ENCODE measurements around the gene OR10D3. TPM values are rescaled to one million over a fixed set of nuclear protein-coding genes. Genes with fewer than 3 reads are reported as not detected.

Gene OR10D3
- total and polyA plus RNA-seq, 2 of the 8 experiments (the other 6 are each of a cell fraction or from before 2014, with no cell fraction given), result not detected

DNA sequence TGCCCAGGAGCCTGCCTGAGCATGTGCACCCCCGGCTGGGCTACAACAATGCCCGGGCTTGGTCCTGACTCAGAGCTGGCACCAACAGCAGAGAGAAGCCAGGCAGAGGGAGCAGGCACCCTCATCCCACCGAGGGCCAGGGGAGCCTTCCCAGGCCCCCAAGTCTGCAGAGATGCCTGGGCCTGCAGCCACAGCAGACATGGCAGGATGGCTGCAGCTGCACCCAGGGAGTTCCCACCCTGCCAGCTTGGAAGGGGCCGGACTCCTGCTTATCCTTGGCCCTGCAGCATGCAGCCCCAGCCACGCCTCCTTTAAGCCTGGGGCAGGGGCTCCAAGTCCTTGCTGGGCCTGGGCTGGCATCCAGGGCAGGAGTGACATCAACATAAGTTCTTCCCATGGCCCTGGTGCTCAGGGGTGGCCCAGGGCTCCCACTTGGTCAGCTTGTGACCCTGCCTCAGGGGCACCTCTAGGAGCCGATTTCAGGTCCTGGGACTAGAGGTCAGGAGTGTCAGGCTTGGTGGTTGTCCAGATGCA lies 26.7 kb downstream of the OR10D3 start (continued):
- TF ChIP-seq, protein P1, sequence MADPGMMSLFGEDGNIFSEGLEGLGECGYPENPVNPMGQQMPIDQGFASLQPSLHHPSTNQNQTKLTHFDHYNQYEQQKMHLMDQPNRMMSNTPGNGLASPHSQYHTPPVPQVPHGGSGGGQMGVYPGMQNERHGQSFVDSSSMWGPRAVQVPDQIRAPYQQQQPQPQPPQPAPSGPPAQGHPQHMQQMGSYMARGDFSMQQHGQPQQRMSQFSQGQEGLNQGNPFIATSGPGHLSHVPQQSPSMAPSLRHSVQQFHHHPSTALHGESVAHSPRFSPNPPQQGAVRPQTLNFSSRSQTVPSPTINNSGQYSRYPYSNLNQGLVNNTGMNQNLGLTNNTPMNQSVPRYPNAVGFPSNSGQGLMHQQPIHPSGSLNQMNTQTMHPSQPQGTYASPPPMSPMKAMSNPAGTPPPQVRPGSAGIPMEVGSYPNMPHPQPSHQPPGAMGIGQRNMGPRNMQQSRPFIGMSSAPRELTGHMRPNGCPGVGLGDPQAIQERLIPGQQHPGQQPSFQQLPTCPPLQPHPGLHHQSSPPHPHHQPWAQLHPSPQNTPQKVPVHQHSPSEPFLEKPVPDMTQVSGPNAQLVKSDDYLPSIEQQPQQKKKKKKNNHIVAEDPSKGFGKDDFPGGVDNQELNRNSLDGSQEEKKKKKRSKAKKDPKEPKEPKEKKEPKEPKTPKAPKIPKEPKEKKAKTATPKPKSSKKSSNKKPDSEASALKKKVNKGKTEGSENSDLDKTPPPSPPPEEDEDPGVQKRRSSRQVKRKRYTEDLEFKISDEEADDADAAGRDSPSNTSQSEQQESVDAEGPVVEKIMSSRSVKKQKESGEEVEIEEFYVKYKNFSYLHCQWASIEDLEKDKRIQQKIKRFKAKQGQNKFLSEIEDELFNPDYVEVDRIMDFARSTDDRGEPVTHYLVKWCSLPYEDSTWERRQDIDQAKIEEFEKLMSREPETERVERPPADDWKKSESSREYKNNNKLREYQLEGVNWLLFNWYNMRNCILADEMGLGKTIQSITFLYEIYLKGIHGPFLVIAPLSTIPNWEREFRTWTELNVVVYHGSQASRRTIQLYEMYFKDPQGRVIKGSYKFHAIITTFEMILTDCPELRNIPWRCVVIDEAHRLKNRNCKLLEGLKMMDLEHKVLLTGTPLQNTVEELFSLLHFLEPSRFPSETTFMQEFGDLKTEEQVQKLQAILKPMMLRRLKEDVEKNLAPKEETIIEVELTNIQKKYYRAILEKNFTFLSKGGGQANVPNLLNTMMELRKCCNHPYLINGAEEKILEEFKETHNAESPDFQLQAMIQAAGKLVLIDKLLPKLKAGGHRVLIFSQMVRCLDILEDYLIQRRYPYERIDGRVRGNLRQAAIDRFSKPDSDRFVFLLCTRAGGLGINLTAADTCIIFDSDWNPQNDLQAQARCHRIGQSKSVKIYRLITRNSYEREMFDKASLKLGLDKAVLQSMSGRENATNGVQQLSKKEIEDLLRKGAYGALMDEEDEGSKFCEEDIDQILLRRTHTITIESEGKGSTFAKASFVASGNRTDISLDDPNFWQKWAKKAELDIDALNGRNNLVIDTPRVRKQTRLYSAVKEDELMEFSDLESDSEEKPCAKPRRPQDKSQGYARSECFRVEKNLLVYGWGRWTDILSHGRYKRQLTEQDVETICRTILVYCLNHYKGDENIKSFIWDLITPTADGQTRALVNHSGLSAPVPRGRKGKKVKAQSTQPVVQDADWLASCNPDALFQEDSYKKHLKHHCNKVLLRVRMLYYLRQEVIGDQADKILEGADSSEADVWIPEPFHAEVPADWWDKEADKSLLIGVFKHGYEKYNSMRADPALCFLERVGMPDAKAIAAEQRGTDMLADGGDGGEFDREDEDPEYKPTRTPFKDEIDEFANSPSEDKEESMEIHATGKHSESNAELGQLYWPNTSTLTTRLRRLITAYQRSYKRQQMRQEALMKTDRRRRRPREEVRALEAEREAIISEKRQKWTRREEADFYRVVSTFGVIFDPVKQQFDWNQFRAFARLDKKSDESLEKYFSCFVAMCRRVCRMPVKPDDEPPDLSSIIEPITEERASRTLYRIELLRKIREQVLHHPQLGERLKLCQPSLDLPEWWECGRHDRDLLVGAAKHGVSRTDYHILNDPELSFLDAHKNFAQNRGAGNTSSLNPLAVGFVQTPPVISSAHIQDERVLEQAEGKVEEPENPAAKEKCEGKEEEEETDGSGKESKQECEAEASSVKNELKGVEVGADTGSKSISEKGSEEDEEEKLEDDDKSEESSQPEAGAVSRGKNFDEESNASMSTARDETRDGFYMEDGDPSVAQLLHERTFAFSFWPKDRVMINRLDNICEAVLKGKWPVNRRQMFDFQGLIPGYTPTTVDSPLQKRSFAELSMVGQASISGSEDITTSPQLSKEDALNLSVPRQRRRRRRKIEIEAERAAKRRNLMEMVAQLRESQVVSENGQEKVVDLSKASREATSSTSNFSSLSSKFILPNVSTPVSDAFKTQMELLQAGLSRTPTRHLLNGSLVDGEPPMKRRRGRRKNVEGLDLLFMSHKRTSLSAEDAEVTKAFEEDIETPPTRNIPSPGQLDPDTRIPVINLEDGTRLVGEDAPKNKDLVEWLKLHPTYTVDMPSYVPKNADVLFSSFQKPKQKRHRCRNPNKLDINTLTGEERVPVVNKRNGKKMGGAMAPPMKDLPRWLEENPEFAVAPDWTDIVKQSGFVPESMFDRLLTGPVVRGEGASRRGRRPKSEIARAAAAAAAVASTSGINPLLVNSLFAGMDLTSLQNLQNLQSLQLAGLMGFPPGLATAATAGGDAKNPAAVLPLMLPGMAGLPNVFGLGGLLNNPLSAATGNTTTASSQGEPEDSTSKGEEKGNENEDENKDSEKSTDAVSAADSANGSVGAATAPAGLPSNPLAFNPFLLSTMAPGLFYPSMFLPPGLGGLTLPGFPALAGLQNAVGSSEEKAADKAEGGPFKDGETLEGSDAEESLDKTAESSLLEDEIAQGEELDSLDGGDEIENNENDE (IDR thresholded peaks at IDR 0.05; ENCODE audit: insufficient replicate concordance, low read length), result no peak
- no peak for TF ChIP-seq CBX5 (IDR thresholded peaks at IDR 0.05; ENCODE audit: low read depth, low read length)
- TF ChIP-seq JUND (IDR thresholded peaks at IDR 0.05; ENCODE audit: low read length), result no peak
- no peak for TF ChIP-seq CHD1 (IDR thresholded peaks at IDR 0.05; ENCODE audit: low read depth, low read length)
- no peak for TF ChIP-seq EGR1 (IDR thresholded peaks at IDR 0.05; ENCODE audit: borderline replicate concordance, low read depth, low read length)
- no peak for TF ChIP-seq KDM1A (IDR thresholded peaks at IDR 0.05; ENCODE audit: borderline replicate concordance, low read length)
- no peak for TF ChIP-seq TBP (IDR thresholded peaks at IDR 0.05; ENCODE audit: low read depth, low read length)
- no peak for TF ChIP-seq TAF7 (optimal IDR thresholded peaks at IDR 0.05; ENCODE audit: borderline replicate concordance, low read depth, low read length)
- TF ChIP-seq, protein P2, sequence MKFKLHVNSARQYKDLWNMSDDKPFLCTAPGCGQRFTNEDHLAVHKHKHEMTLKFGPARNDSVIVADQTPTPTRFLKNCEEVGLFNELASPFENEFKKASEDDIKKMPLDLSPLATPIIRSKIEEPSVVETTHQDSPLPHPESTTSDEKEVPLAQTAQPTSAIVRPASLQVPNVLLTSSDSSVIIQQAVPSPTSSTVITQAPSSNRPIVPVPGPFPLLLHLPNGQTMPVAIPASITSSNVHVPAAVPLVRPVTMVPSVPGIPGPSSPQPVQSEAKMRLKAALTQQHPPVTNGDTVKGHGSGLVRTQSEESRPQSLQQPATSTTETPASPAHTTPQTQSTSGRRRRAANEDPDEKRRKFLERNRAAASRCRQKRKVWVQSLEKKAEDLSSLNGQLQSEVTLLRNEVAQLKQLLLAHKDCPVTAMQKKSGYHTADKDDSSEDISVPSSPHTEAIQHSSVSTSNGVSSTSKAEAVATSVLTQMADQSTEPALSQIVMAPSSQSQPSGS (IDR thresholded peaks at IDR 0.05; ENCODE audit: low read length), result no peak
- no peak for TF ChIP-seq SP1 (IDR thresholded peaks at IDR 0.05; ENCODE audit: low read depth, low read length)
